NOMO-1 (cell line): ENCODE measurements around the gene CCDC184.
"Not testable (repeated sequence)": the region's sequence is repeated elsewhere in the genome, so short reads cannot be mapped to it uniquely, and the experiment has no call there.

Experiments used
- DNase-seq, 2 experiments: peaks; one replicate each; lab custom pipeline; 2025; ENCODE audit not compliant: unreplicated experiment in 2 of 2; lab: John Stamatoyannopoulos, UW

Gene CCDC184

GRCh38 chr12:48201516-48201915 is 18.1 kb downstream of the CCDC184 start:
- DNase-seq = no peak

GRCh38 chr12:48202766-48203165 is 19.3 kb downstream of the CCDC184 start:
- DNase-seq = no peak

GRCh38 chr12:48203192-48203591 is 19.7 kb downstream of the CCDC184 start, which contains the start of gene OR10AD1:
TSS of gene OR10AD1 (minus strand) at chr12:48203292. CDS start at chr12:48203292, 0 bp downstream.
- no peak for DNase-seq

- DNase-seq = not testable (repeated sequence)
These were observed 26.1 kb downstream of the CCDC184 start for GRCh38 chr12:48209495-48209894.

- peak; percentile 74 to 89 for DNase-seq
These were observed 33.3 kb downstream of the CCDC184 start for GRCh38 chr12:48216785-48217184.

- no peak for DNase-seq
These were observed 36.2 kb downstream of the CCDC184 start for GRCh38 chr12:48219631-48220030.

- DNase-seq = no peak
These were observed 37.3 kb downstream of the CCDC184 start for GRCh38 chr12:48220701-48221100.

- no peak for DNase-seq
These were observed 38.2 kb downstream of the CCDC184 start for GRCh38 chr12:48221645-48222044.

GRCh38 chr12:48224533-48224932 is 41.1 kb downstream of the CCDC184 start:
- DNase-seq = not testable (repeated sequence)

- DNase-seq = not testable (repeated sequence)
These were observed 47.9 kb downstream of the CCDC184 start for GRCh38 chr12:48231169-48231958.
